Kidney epithelial cell (primary cell): ENCODE measurements around the gene GALNT1. TPM values are rescaled to one million over a fixed set of nuclear protein-coding genes. Genes with fewer than 3 reads are reported as not detected.
A peak's percentile ranks its signal among the peaks of the same experiment; 100 is the strongest.

Source experiments
- DNase-seq: peaks from one replicate; pipeline ENCODE4 v3.0.0-alpha.2; 2010; ENCODE audit warnings: low read depth
- H3K27me3 ChIP-seq: 2 replicates; pipeline ENCODE4 v1.6.0; 2011; ENCODE audit warnings: low read length; ENCODE audit not compliant: control insufficient read depth, insufficient read depth
- H3K36me3 ChIP-seq: 2 replicates; pipeline ENCODE4 v1.5.1; 2011; ENCODE audit warnings: low read length; ENCODE audit not compliant: control insufficient read depth, insufficient read depth
- H3K4me3 ChIP-seq: 2 replicates; pipeline ENCODE4 v1.5.1; 2011; ENCODE audit warnings: low read depth, mild to moderate bottlenecking, control low read depth, low read length
- CTCF ChIP-seq: IDR thresholded peaks from 2 replicates; pipeline ENCODE4 v1.5.1; 2011; ENCODE audit warnings: mild to moderate bottlenecking, moderate library complexity, low read length, control low read depth, inconsistent platforms; ENCODE audit not compliant: insufficient read depth, poor library complexity, severe bottlenecking
- total RNA-seq: library from RNA; depleted of rRNA; stranded (reverse); fragments of >200 nt; gene quantifications from 2 replicates; pipeline ENCODE4 v1.2.3, GENCODE V29; 2015

GALNT1 gene
- 47.5 and 53.2 TPM in 2 replicates for total RNA-seq

- Histone ChIP-seq H3K36me3 (no peaks in the 10 kb centered on the region), H3K4me3 (peak within 1 kb of the TSS; percentile 84), H3K27me3 (no peaks in the 10 kb centered on the region)
- DNase-seq: no peak
- no peak for TF ChIP-seq CTCF
Observed at GRCh38 chr18:35581546-35581897, at the start of gene GALNT1. Gene GALNT1, plus strand, starts transcription at chr18:35581740. Its CDS starts 72,923 bp downstream, at chr18:35654663.

- H3K4me3 ChIP-seq: no peak overlapping the region
- no peak for DNase-seq
- no peak for TF ChIP-seq CTCF
- H3K36me3 ChIP-seq: no peaks in the 10 kb centered on the region
- no peaks in the 10 kb centered on the region for H3K27me3 ChIP-seq
Observed at GRCh38 chr18:35533916-35534405, 47.6 kb upstream of the GALNT1 start.

- TF ChIP-seq CTCF: no peak
Observed at GRCh38 chr18:35535297-35535696, 46.2 kb upstream of the GALNT1 start.

GRCh38 chr18:35542356-35542755 lies 39.2 kb upstream of the GALNT1 start:
- no peak for TF ChIP-seq CTCF
- DNase-seq: no peak
- Histone ChIP-seq H3K27me3 (no peaks in the 10 kb centered on the region), H3K36me3 (no peaks in the 10 kb centered on the region), H3K4me3 (no peak overlapping the region)

More at GRCh38 chr18:35535297-35535696, 46.2 kb upstream of the GALNT1 start:
- no peaks in the 10 kb centered on the region for H3K36me3 ChIP-seq
- no peaks in the 10 kb centered on the region for H3K27me3 ChIP-seq
- no peak for DNase-seq
- no peak overlapping the region for H3K4me3 ChIP-seq

GRCh38 chr18:35547008-35547605 lies 34.4 kb upstream of the GALNT1 start:
- no peaks in the 10 kb centered on the region for H3K27me3 ChIP-seq
- TF ChIP-seq CTCF: no peak

GRCh38 chr18:35549564-35549963 lies 32.0 kb upstream of the GALNT1 start:
- no peak for DNase-seq
- TF ChIP-seq CTCF: no peak
- Histone ChIP-seq H3K27me3 (no peaks in the 10 kb centered on the region), H3K36me3 (no peaks in the 10 kb centered on the region), H3K4me3 (no peak overlapping the region)

More at GRCh38 chr18:35547008-35547605, 34.4 kb upstream of the GALNT1 start:
- no peak overlapping the region for H3K4me3 ChIP-seq
- H3K36me3 ChIP-seq: no peaks in the 10 kb centered on the region
- no peak for DNase-seq
